Neural progenitor cell (in vitro differentiated cells): Measurements from ENCODE around the gene ZIC5. TPM values are rescaled to one million over a fixed set of nuclear protein-coding genes. Genes with fewer than 3 reads are reported as not detected.

Experiments
- DNase-seq: peaks from one replicate; pipeline ENCODE4 v3.0.0-alpha.2; 2016; ENCODE audit warnings: low spot score
- H2AFZ ChIP-seq: fragments of 200-600 bp; sonication (generic); replicated peaks from 2 replicates; pipeline ENCODE4 v1.6.1; 2016; ENCODE audit warnings: antibody characterized with exemption
- H3F3A ChIP-seq: fragments of 200-600 bp; sonication (generic); 2 replicates; pipeline ENCODE4 v1.6.1; 2016; ENCODE audit warnings: antibody characterized with exemption, low read depth
- H3K27ac ChIP-seq: fragments of 200-600 bp; sonication (generic); 2 replicates; pipeline ENCODE4 v1.5.1; 2016; ENCODE audit warnings: mild to moderate bottlenecking
- H3K27me3 ChIP-seq: fragments of 200-600 bp; sonication (generic); 2 replicates; pipeline ENCODE4 v1.6.1; 2016; ENCODE audit warnings: mild to moderate bottlenecking, moderate library complexity
- H3K36me3 ChIP-seq: fragments of 200-600 bp; sonication (generic); 2 replicates; pipeline ENCODE4 v1.5.1; 2016
- H3K4me1 ChIP-seq: fragments of 200-600 bp; sonication (generic); 2 replicates; pipeline ENCODE4 v1.6.1; 2016; ENCODE audit warnings: mixed run types
- H3K4me2 ChIP-seq: fragments of 200-600 bp; sonication (generic); 2 replicates; pipeline ENCODE4 v1.6.1; 2016
- H3K4me3 ChIP-seq: fragments of 200-600 bp; sonication (generic); 2 replicates; pipeline ENCODE4 v1.5.1; 2016
- H3K79me2 ChIP-seq: fragments of 200-600 bp; sonication (generic); 2 replicates; pipeline ENCODE4 v1.6.1; 2016; ENCODE audit warnings: low read depth
- H3K9ac ChIP-seq: fragments of 200-600 bp; sonication (generic); 2 replicates; pipeline ENCODE4 v1.6.1; 2016
- H3K9me3 ChIP-seq: fragments of 200-600 bp; sonication (generic); 2 replicates; pipeline ENCODE4 v1.5.1; 2016; ENCODE audit warnings: low read depth
- H4K20me1 ChIP-seq: fragments of 200-600 bp; sonication (generic); 2 replicates; pipeline ENCODE4 v1.6.1; 2016; ENCODE audit warnings: low read depth
- H3K27ac Mint-ChIP-seq: 3 replicates; pipeline ENCODE4 v1.8.0; 2021; ENCODE audit warnings: mixed read lengths
- H3K27me3 Mint-ChIP-seq: 2 replicates; pipeline ENCODE4 v1.8.0; 2022; ENCODE audit warnings: low read depth, mild to moderate bottlenecking, inconsistent platforms, moderate library complexity, mixed read lengths; ENCODE audit not compliant: insufficient read depth
- H3K36me3 Mint-ChIP-seq: 3 replicates; pipeline ENCODE4 v1.8.0; 2021; ENCODE audit warnings: mixed read lengths
- H3K4me1 Mint-ChIP-seq: 3 replicates; pipeline ENCODE4 v1.8.0; 2021; ENCODE audit warnings: mixed read lengths
- H3K4me3 Mint-ChIP-seq: 3 replicates; pipeline ENCODE4 v1.8.0; 2021; ENCODE audit warnings: mild to moderate bottlenecking, moderate library complexity, mixed read lengths
- H3K9me3 Mint-ChIP-seq: 3 replicates; pipeline ENCODE4 v1.8.0; 2020; ENCODE audit warnings: mixed read lengths
- CTCF ChIP-seq: fragments of 200-600 bp; sonication (generic); IDR thresholded peaks from 2 replicates; pipeline ENCODE4 v1.5.1; 2017; ENCODE audit warnings: antibody characterized with exemption, mild to moderate bottlenecking
- EZH2 ChIP-seq: fragments of 200-600 bp; sonication (generic); IDR thresholded peaks from 2 replicates; pipeline ENCODE4 v1.6.1; 2017; ENCODE audit warnings: antibody characterized with exemption, mild to moderate bottlenecking, moderate library complexity
- EZH2phosphoT487 ChIP-seq: fragments of 200-600 bp; sonication (generic); IDR thresholded peaks from 2 replicates; pipeline ENCODE4 v1.6.1; 2017; ENCODE audit warnings: antibody characterized with exemption
- total RNA-seq: library from RNA; depleted of rRNA; stranded (reverse); fragments of >200 nt; gene quantifications from 2 replicates; pipeline ENCODE4 v1.2.3, GENCODE V29; 2015; ENCODE audit warnings: low replicate concordance

The ZIC5 gene
- total RNA-seq, 1 donor from 2014 or later, result 35.7 TPM

GRCh38 chr13:99980824-99981734, 9.5 kb upstream of the ZIC5 start:
- peaks cover 32% of the 10 kb centered on the region for H3K27me3 Mint-ChIP-seq
- H3K4me2 ChIP-seq, result peak overlapping the region; percentile 95
- no peaks in the 10 kb centered on the region for H3K9me3 ChIP-seq
- H3K79me2 ChIP-seq, result peaks cover 95% of the 10 kb centered on the region
- peaks cover 28% of the 10 kb centered on the region for H3K27me3 ChIP-seq
- H2AFZ ChIP-seq, result no peak overlapping the region
- peaks cover 25% of the 10 kb centered on the region for H3K4me1 Mint-ChIP-seq
- peak overlapping the region; percentile 88 for H3K4me3 Mint-ChIP-seq
- peak overlapping the region; percentile 99 for H3K27ac ChIP-seq
- H3K4me1 ChIP-seq, result peaks cover 19% of the 10 kb centered on the region
- peaks cover 82% of the 10 kb centered on the region for H4K20me1 ChIP-seq
- peaks cover 87% of the 10 kb centered on the region for H3F3A ChIP-seq
- H3K27ac Mint-ChIP-seq, result peak overlapping the region; percentile 50
- TF ChIP-seq EZH2phosphoT487, result no peak
- no peak for TF ChIP-seq CTCF
- TF ChIP-seq EZH2, result no peak
- H3K9ac ChIP-seq, result peak overlapping the region; percentile 69
- H3K9me3 Mint-ChIP-seq, result peaks cover 18% of the 10 kb centered on the region
- H3K36me3 Mint-ChIP-seq, result peaks cover 32% of the 10 kb centered on the region
- H3K36me3 ChIP-seq, result peaks cover 25% of the 10 kb centered on the region
- peak overlapping the region; percentile 76 for H3K4me3 ChIP-seq
- peak; percentile 96 for DNase-seq

GRCh38 chr13:99980201-99980823, 8.7 kb upstream of the ZIC5 start:
- peak; percentile 96 for DNase-seq
- H3K9me3 Mint-ChIP-seq, result peaks cover 15% of the 10 kb centered on the region
- H3K79me2 ChIP-seq, result peaks cover 89% of the 10 kb centered on the region

More at GRCh38 chr13:99980201-99980823, 8.7 kb upstream of the ZIC5 start:
- H3K27me3 Mint-ChIP-seq, result peaks cover 26% of the 10 kb centered on the region
- no peak overlapping the region for H3K27ac Mint-ChIP-seq
- H3K4me2 ChIP-seq, result peak overlapping the region; percentile 95
- peaks cover 27% of the 10 kb centered on the region for H3K36me3 Mint-ChIP-seq
- H3K4me1 Mint-ChIP-seq, result peaks cover 26% of the 10 kb centered on the region
- no peaks in the 10 kb centered on the region for H3K9me3 ChIP-seq
- peak overlapping the region; percentile 76 for H3K4me3 ChIP-seq
- TF ChIP-seq CTCF (peak; percentile 16), EZH2phosphoT487 (no peak), EZH2 (no peak)
- H3K36me3 ChIP-seq, result peaks cover 21% of the 10 kb centered on the region
- H3K4me1 ChIP-seq, result peaks cover 20% of the 10 kb centered on the region
- H2AFZ ChIP-seq, result no peak overlapping the region
- H3F3A ChIP-seq, result peaks cover 92% of the 10 kb centered on the region
- H3K27me3 ChIP-seq, result peaks cover 36% of the 10 kb centered on the region
- peak overlapping the region; percentile 95 for H3K4me3 Mint-ChIP-seq
- H3K27ac ChIP-seq, result peak overlapping the region; percentile 99
- H4K20me1 ChIP-seq, result peaks cover 84% of the 10 kb centered on the region
- peak overlapping the region; percentile 98 for H3K9ac ChIP-seq
